H1 (cell line): Measurements from ENCODE around the gene CRELD1. TPM values are rescaled to one million over a fixed set of nuclear protein-coding genes. Genes with fewer than 3 reads are reported as not detected.

Experiments
- CTCF ChIA-PET: fragments of 300-600 bp; sonication (Branson Sonifier 250); formaldehyde crosslinking; loops from one replicate; lab custom pipeline; 2021; ENCODE audit not compliant: partially characterized antibody; lab: Charles Lee
- POLR2A ChIA-PET: fragments of 300-600 bp; sonication (Branson Sonifier 250); formaldehyde crosslinking; loops from one replicate; lab custom pipeline; 2021; ENCODE audit warnings: inconsistent platforms; ENCODE audit not compliant: partially characterized antibody; lab: Charles Lee
- DNase-seq, 2 experiments: peaks; one replicate each; pipeline versions ENCODE4 v3.0.0 to v3.0.0-alpha.2; 2010 to 2022; ENCODE audit warnings: low spot score in 2 of 2, low read depth in 1 of 2, mixed read lengths in 1 of 2
- FAIRE-seq: peaks from 2 replicates; lab custom pipeline; 2011; peaks lifted over from hg19 to GRCh38; lab: Jason Lieb, UNC
- H2AFZ ChIP-seq: 2 replicates; pipeline ENCODE4 v1.8.1; 2012; ENCODE audit warnings: low read length, inconsistent platforms
- H2AK5ac ChIP-seq: 2 replicates; pipeline ENCODE4 v1.6.1; 2013; ENCODE audit warnings: low read depth, low read length
- H2BK120ac ChIP-seq: replicated peaks from 2 replicates; pipeline ENCODE3; 2013; ENCODE audit warnings: low read depth, low read length, inconsistent platforms
- H2BK12ac ChIP-seq: 2 replicates; pipeline ENCODE4 v1.6.1; 2013; ENCODE audit warnings: low read depth, low read length
- H2BK15ac ChIP-seq: 2 replicates; pipeline ENCODE4 v1.6.1; 2013; ENCODE audit warnings: low read length
- H2BK20ac ChIP-seq: 2 replicates; pipeline ENCODE4 v1.6.1; 2013; ENCODE audit warnings: low read length
- H2BK5ac ChIP-seq: 2 replicates; pipeline ENCODE4 v1.6.1; 2013; ENCODE audit warnings: low read depth, low read length
- H3K14ac ChIP-seq: 2 replicates; pipeline ENCODE4 v1.6.1; 2013; ENCODE audit warnings: inconsistent platforms; ENCODE audit not compliant: insufficient read length
- H3K18ac ChIP-seq: 2 replicates; pipeline ENCODE4 v1.6.1; 2013; ENCODE audit warnings: low read length; ENCODE audit errors: extremely low read depth
- H3K23ac ChIP-seq: 2 replicates; pipeline ENCODE4 v1.6.1; 2013; ENCODE audit warnings: inconsistent platforms; ENCODE audit not compliant: insufficient read length
- H3K23me2 ChIP-seq: 2 replicates; pipeline ENCODE4 v1.6.1; 2013; ENCODE audit warnings: low read depth, low read length
- H3K27ac ChIP-seq: 2 replicates; pipeline ENCODE4 v1.6.1; 2011; ENCODE audit warnings: low read depth, low read length, inconsistent platforms
- H3K27me3 ChIP-seq, 4 experiments: replicated peaks in 1 of 4; 1 replicate in 1 of 4; 2 replicates in 3 of 4; pipeline versions ENCODE4 v1.6.1 to v1.8.1; 2011 to 2013; ENCODE audit warnings: low read length in 3 of 4, mild to moderate bottlenecking in 3 of 4, inconsistent platforms in 2 of 4, mixed read lengths in 2 of 4, moderate library complexity in 1 of 4; ENCODE audit not compliant: control insufficient read depth in 3 of 4, insufficient read depth in 3 of 4; ENCODE audit errors: extremely low read depth in 1 of 4
- H3K36me3 ChIP-seq, 4 experiments: 2 replicates each; pipeline versions ENCODE4 v1.6.1 to v1.8.1; 2011 to 2013; ENCODE audit warnings: mild to moderate bottlenecking in 4 of 4, low read length in 3 of 4, moderate library complexity in 2 of 4, control low read depth in 1 of 4, inconsistent platforms in 1 of 4; ENCODE audit not compliant: insufficient read depth in 4 of 4, control insufficient read depth in 2 of 4
- H3K4ac ChIP-seq: replicated peaks from 2 replicates; pipeline ENCODE3; 2013; ENCODE audit warnings: low read length, low read depth, mixed read lengths, inconsistent platforms; ENCODE audit not compliant: insufficient read length
- H3K4me1 ChIP-seq, 4 experiments: replicated peaks in 1 of 4; 1 replicate in 1 of 4; 2 replicates in 3 of 4; pipeline versions ENCODE4 v1.6.1 to v1.8.1; 2011 to 2013; ENCODE audit warnings: low read length in 3 of 4, inconsistent platforms in 2 of 4, mixed read lengths in 1 of 4; ENCODE audit not compliant: insufficient read depth in 4 of 4, control insufficient read depth in 3 of 4
- H3K4me2 ChIP-seq, 2 experiments: 2 replicates each; pipeline versions ENCODE4 v1.6.1 to v1.8.1; 2011 to 2013; ENCODE audit warnings: low read depth in 2 of 2, low read length in 2 of 2, control low read depth in 1 of 2, inconsistent platforms in 1 of 2, mild to moderate bottlenecking in 1 of 2; ENCODE audit not compliant: insufficient read depth in 1 of 2
- H3K4me3 ChIP-seq, 4 experiments: fragments of 200-600, 300-600 bp in 1 of 4; sonication (generic), shearing (Covaris generic), sonication (Bioruptor Twin) in 1 of 4; 2 replicates each; pipeline versions ENCODE4 v1.5.1 to v1.8.1; 2011 to 2016; ENCODE audit warnings: low read length in 4 of 4, low read depth in 3 of 4, control low read depth in 2 of 4, inconsistent platforms in 2 of 4, mild to moderate bottlenecking in 2 of 4, mixed read lengths in 1 of 4, moderate library complexity in 1 of 4; ENCODE audit not compliant: insufficient read depth in 2 of 4; ENCODE audit errors: extremely low read depth in 1 of 4
- H3K56ac ChIP-seq: replicated peaks from 2 replicates; pipeline ENCODE3; 2013; ENCODE audit warnings: low read depth, mild to moderate bottlenecking, mixed read lengths, low read length, inconsistent platforms; ENCODE audit not compliant: insufficient read length
- H3K79me1 ChIP-seq: 2 replicates; pipeline ENCODE4 v1.6.1; 2013; ENCODE audit warnings: low read depth, low read length, control low read depth
- H3K79me2 ChIP-seq, 2 experiments: 2 replicates each; pipeline versions ENCODE4 v1.6.1 to v1.8.1; 2012 to 2013; ENCODE audit warnings: low read length in 2 of 2, mild to moderate bottlenecking in 2 of 2, inconsistent platforms in 1 of 2; ENCODE audit not compliant: insufficient read depth in 2 of 2, control insufficient read depth in 1 of 2
- H3K9ac ChIP-seq, 4 experiments: replicated peaks in 1 of 4; 1 replicate in 1 of 4; 2 replicates in 3 of 4; pipeline versions ENCODE4 v1.6.1 to v1.8.1; 2011 to 2013; ENCODE audit warnings: low read depth in 3 of 4, low read length in 3 of 4, control low read depth in 2 of 4, mild to moderate bottlenecking in 2 of 4, moderate library complexity in 2 of 4, inconsistent platforms in 1 of 4; ENCODE audit errors: extremely low read depth in 1 of 4
- H3K9me3 ChIP-seq, 2 experiments: 2 replicates each; pipeline versions ENCODE4 v1.6.1 to v1.8.1; 2012 to 2013; ENCODE audit warnings: mild to moderate bottlenecking in 2 of 2, moderate library complexity in 2 of 2, control low read depth in 1 of 2, inconsistent platforms in 1 of 2, low read depth in 1 of 2, low read length in 1 of 2, mixed read lengths in 1 of 2; ENCODE audit not compliant: insufficient read depth in 2 of 2
- H4K20me1 ChIP-seq, 2 experiments: replicated peaks in 1 of 2; 2 replicates each; pipeline versions ENCODE3 to v1.8.1; 2011 to 2013; ENCODE audit warnings: inconsistent platforms in 2 of 2, low read length in 2 of 2, mild to moderate bottlenecking in 1 of 2; ENCODE audit not compliant: insufficient read depth in 2 of 2, control insufficient read depth in 1 of 2
- H4K5ac ChIP-seq: 2 replicates; pipeline ENCODE4 v1.6.1; 2013; ENCODE audit warnings: low read length, low read depth, mixed read lengths, inconsistent platforms; ENCODE audit not compliant: insufficient read length
- H4K8ac ChIP-seq: 2 replicates; pipeline ENCODE4 v1.8.0; 2013; ENCODE audit warnings: mild to moderate bottlenecking, moderate library complexity, low read length, inconsistent platforms; ENCODE audit not compliant: insufficient read depth; ENCODE audit errors: extremely low read depth
- H4K91ac ChIP-seq: replicated peaks from 2 replicates; pipeline ENCODE3; 2013; ENCODE audit warnings: low read length, mixed read lengths, inconsistent platforms; ENCODE audit not compliant: insufficient read length
- ATF3 ChIP-seq: IDR thresholded peaks from 2 replicates; pipeline ENCODE4 v1.6.1; 2011; ENCODE audit warnings: low read depth, mild to moderate bottlenecking, low read length; ENCODE audit not compliant: insufficient read depth
- CTBP2 ChIP-seq: IDR thresholded peaks from 2 replicates; pipeline ENCODE4 v1.7.0; 2011; ENCODE audit warnings: borderline replicate concordance, mild to moderate bottlenecking, moderate library complexity, mixed read lengths, low read length; ENCODE audit not compliant: insufficient read depth, insufficient read length
- KDM1A ChIP-seq: fragments of 200-600, 300-600 bp; sonication (generic); IDR thresholded peaks from 2 replicates; pipeline ENCODE4 v1.7.1; 2016; ENCODE audit warnings: mild to moderate bottlenecking, low read length, borderline replicate concordance
- KDM4A ChIP-seq: IDR thresholded peaks from one replicate; pipeline ENCODE4 v1.7.1; 2012; ENCODE audit warnings: low read depth, mild to moderate bottlenecking, moderate library complexity, low read length, inconsistent platforms; ENCODE audit not compliant: severe bottlenecking
- KDM5A ChIP-seq: fragments of 200-600 bp; IDR thresholded peaks from 2 replicates; pipeline ENCODE4 v1.7.1; 2012; ENCODE audit warnings: mild to moderate bottlenecking, low read length, inconsistent platforms, mixed read lengths
- SIRT6 ChIP-seq: IDR thresholded peaks from one replicate; pipeline ENCODE4 v1.7.1; 2012; ENCODE audit warnings: low read length, inconsistent platforms
- WGBS, 2 experiments: shearing (Covaris generic) in 1 of 2; methylation state at CpG; one replicate each; pipeline versions ENCODE4 v1.1.6 to v1.1.7; 2013 to 2015; ENCODE audit warnings: low lambda C conversion rate in 2 of 2, mixed read lengths in 2 of 2, inconsistent platforms in 1 of 2, low coverage in 1 of 2, missing lambda C conversion rate in 1 of 2; ENCODE audit not compliant: insufficient replicate concordance in 2 of 2, insufficient coverage in 1 of 2, insufficient read length in 1 of 2; ENCODE audit errors: extremely low coverage in 1 of 2, missing lambda C conversion rate in 1 of 2; 5-methylcytosine and 5-hydroxymethylcytosine counted together
- polyA plus RNA-seq, 7 experiments: library from polyadenylated mRNA; depleted of rRNA in 3 of 7; stranded (reverse) in 5 of 7; unstranded in 2 of 7; fragments of >200 nt in 5 of 7; fragments of 200-250 nt in 2 of 7; gene quantifications; 1 replicate in 5 of 7; 2 replicates in 1 of 7; 4 replicates in 1 of 7; pipeline versions ENCODE4 v1.2.1 to v1.2.3, GENCODE V29; 2011 to 2013; ENCODE audit warnings: missing spikeins in 2 of 7, mixed read lengths in 2 of 7
- total RNA-seq: library from RNA; stranded (reverse); fragmentation: NEBNext Ultra II Directional; extraction: Animal tissue kit (Norgen Biotek cat#: 25700); gene quantifications from 2 replicates; pipeline ENCODE4 v1.2.1, GENCODE V29; 2021

CRELD1 gene
- total and polyA plus RNA-seq, 2 of the 8 experiments (the other 6 are each of a cell fraction or from before 2014, with no cell fraction given): 12.9 to 15.1 TPM

- H2BK120ac ChIP-seq: no peak overlapping the region
- H3K27ac ChIP-seq: no peak overlapping the region
- no peak overlapping the region; the same call in 1 of the 2 replicates for H2AK5ac ChIP-seq
- no peak overlapping the region for H2BK20ac ChIP-seq
- H3K79me2 ChIP-seq: no peaks in the 10 kb centered on the region; a peak in 1 of 4 replicates
- FAIRE-seq (no peak), DNase-seq (peak in 1 of 2 experiments; percentile 86)
- peak overlapping the region; percentile 27; the same call in 1 of the 2 replicates for H2BK12ac ChIP-seq
- H3K4me3 ChIP-seq: peak overlapping the region; percentile 42 to 69 (median 51)
- H3K36me3 ChIP-seq: peaks cover 0 to 3% (median under 1%) of the 10 kb centered on the region in 4 experiments; a peak in 4 of 8 replicates
- peaks cover 0 to 2% of the 10 kb centered on the region in 2 experiments for H4K20me1 ChIP-seq
- peaks cover 0 to 8% (median 7%) of the 10 kb centered on the region in 4 experiments; a peak in 5 of 7 replicates for H3K4me1 ChIP-seq
- H3K9ac ChIP-seq: peak overlapping the region in 2 of 4 experiments; percentile 44 to 54; a peak in 4 of 7 replicates
- peak overlapping the region; percentile 48 for H4K91ac ChIP-seq
- peak overlapping the region; percentile 46; the same call in 1 of the 2 replicates for H2BK15ac ChIP-seq
- no peak overlapping the region for H3K56ac ChIP-seq
- ChIA-PET POLR2A (interaction anchor here (0.5 to 2.9 kb wide), 28 partner anchors 8 to 584 kb away, joined by 3 to 43 read pairs (median 4); partner anchors contain the start of genes ARPC4, CRELD1, EMC3 and FANCD2), CTCF (interaction anchor here (0.7 to 5.2 kb wide), 44 partner anchors 8 to 224 kb away, joined by 3 to 86 read pairs (median 4); partner anchors contain the start of genes CRELD1, IL17RC, IL17RE and RPUSD3)
- no peak overlapping the region for H4K5ac ChIP-seq
- no peaks in the 10 kb centered on the region for H3K9me3 ChIP-seq
- peak overlapping the region; percentile 28; the same call in 1 of the 2 replicates for H2AFZ ChIP-seq
- no peaks in the 10 kb centered on the region for H3K79me1 ChIP-seq
- H2BK5ac ChIP-seq: peak overlapping the region; percentile 52; the same call in 1 of the 2 replicates
- H3K4ac ChIP-seq: peak overlapping the region; percentile 70
- no peaks in the 10 kb centered on the region for H3K27me3 ChIP-seq
- H3K23me2 ChIP-seq: peaks cover 22% of the 10 kb centered on the region; the same call in 1 of the 2 replicates
- H3K4me2 ChIP-seq: peak overlapping the region; percentile 78 to 97
- WGBS, 2 experiments: 38% methylated on average over 58 of the region's 86 CpGs; no CpG with 5 or more reads in 1 of the 2 experiments
- no peak overlapping the region for H3K23ac ChIP-seq
- H3K14ac ChIP-seq: no peak overlapping the region
- H3K18ac ChIP-seq: peak overlapping the region; percentile 86
- peak overlapping the region; percentile 90 for H4K8ac ChIP-seq
- TF ChIP-seq KDM1A (no peak), KDM4A (no peak), ATF3 (no peak), CTBP2 (no peak), SIRT6 (no peak), KDM5A (no peak)
These were observed 13.7 kb downstream of the CRELD1 start for GRCh38 chr3:9947025-9947995.
